Stimulated activated CD4-positive, alpha-beta T cell treated with anti-CD3 and anti-CD28 coated beads, TNF-alpha, amount 100 ng/mL, for 24 hours (primary cell): ENCODE results near the gene OLA1.
"Not testable (repeated sequence)": the region's sequence is repeated elsewhere in the genome, so short reads cannot be mapped to it uniquely, and the experiment has no call there.

Source experiments
- DNase-seq, 3 experiments: peaks; one replicate each; pipeline ENCODE4 v3.0.0-alpha.2; 2020; ENCODE audit warnings: low read depth in 3 of 3

Gene OLA1

DNA sequence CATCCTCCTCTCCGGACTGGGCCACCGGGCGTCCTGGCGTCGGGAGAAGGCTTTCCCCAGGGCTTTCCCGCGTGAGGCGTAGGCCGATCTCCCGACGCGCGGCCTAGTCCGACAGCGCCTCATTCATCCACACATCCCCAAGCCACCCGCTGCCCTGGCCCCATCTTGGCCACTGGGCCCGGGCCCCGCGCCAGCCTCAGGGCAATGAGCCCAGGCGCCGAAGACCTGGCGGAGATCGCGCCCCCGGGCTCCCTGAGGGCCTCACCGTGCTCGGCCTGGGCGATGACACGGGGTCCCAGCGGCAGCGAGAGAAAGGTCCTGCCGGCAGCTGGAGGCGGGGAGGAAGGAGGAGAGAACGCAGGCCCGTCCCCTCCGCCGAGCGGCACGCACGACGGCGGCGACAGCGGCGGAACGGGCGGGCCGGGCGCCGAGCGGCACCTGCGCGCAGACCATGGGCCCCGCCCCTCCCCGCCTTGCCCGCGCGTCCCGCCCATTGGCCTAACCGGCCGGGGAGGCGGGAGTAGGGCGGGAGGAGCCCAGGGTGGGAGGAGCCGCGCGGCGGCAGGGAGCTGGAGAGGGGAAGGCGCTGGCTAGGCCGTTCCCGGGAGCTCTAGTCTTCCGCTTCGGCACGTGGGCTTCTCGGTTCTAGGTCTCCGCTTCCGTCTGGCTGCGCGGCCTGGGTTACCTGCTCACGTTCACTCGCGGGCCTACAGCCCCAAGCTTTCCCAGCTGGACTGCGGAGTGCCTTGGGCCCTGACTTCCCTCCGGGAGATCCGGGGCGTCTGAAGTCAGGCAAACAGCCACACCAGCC, at the start of gene OLA1:
Gene OLA1 (minus strand): TSS at position 346 of the 811 bp plus-strand sequence. CDS start 1,717 bp downstream, outside the sequence.
- DNase-seq = peak; percentile 89 to 97 (median 96)

GRCh38 chr2:174292908-174293307, 44.6 kb upstream of the OLA1 start:
- no peak for DNase-seq

- no peak for DNase-seq
Observed at GRCh38 chr2:174286172-174286571, 37.8 kb upstream of the OLA1 start.

DNA sequence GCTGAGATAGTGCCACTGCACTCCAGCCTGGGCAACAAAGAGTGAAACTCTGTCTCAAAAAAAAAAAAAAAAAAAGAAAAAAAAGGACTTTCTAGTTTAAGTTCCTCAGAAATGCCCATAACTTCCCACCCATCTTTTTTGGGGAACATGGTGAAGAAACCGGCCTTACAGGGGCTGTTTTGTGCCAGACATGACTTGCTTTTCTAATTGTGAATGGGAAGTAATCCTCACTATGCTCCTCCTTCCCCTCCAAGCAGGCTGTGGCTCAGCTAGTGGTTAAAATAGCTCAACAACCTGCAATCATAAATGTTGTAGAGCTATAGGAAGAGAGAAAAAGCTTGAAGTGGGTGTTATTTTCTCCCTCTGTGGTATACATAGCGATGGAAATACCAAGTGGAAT, 34.1 kb upstream of the OLA1 start:
- no peak for DNase-seq

DNA sequence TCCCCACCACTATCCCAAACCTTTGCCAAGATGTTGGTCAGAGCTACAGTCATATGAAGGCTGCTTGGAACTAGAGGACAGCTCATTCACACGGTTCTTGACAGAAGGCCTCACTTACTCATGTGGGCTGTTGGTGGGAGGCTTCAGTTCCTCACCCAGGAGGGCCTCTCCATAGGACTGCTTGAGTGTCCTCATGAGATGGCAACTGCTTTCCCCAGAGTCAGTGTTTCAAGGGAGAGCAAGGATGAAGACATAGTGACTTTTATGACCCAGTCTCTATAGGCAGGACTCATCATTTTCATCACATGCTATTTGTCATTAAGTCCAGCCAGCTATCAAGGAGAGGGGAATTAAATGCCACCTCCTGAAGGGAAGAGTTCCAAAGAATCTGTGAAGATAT, 33.4 kb upstream of the OLA1 start:
- no peak for DNase-seq

- DNase-seq = no peak
Observed at GRCh38 chr2:174280596-174280995, 32.3 kb upstream of the OLA1 start.

GRCh38 chr2:174270263-174270662, 21.9 kb upstream of the OLA1 start:
- not testable (repeated sequence) for DNase-seq

DNA sequence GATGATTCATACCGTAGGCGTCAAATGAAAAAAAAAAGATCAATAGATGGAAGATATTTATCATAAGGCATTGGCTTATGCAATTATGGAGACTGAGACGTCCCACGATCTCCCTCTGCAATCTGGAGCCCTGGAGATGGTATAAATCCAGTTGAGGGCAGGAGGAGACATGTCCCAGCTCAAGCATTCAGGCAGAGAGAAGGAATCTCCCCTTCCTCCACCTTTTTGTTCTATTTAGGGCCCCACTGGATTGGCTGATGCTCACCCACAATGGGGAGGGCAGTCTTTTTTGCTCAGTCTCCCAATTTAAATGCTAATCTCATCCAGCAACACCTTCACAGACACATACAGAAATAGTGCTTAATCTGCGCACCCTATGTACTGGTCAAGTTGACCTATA, 18.0 kb upstream of the OLA1 start:
- no peak for DNase-seq

DNA sequence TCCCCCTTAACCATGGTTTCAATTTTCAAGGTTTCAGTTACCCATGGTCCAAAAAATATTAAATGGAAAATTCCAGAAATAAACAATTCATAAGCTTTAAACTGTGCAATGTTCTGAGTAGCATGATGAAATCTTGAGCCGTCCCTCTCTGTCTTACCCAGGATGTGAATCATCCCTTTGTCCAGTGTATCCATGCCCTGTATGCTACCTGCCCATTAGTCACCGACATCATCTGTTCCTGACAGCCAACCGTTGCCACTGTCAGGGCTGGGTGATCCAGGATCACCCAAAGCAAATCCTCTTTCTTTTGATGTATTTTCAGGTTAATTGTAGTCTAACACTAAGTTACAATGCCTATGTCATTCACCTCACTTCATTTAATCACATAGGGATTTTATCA, 15.7 kb upstream of the OLA1 start:
- DNase-seq = no peak

GRCh38 chr2:174259981-174260380, 11.6 kb upstream of the OLA1 start:
- no peak for DNase-seq

GRCh38 chr2:174254267-174254666, 5.9 kb upstream of the OLA1 start:
- no peak for DNase-seq

GRCh38 chr2:174248998-174249592, 763 bp upstream of the OLA1 start:
- DNase-seq = no peak

GRCh38 chr2:174247474-174248186, 702 bp downstream of the OLA1 start:
- no peak for DNase-seq

- no peak for DNase-seq
Observed at GRCh38 chr2:174246944-174247381, 1.4 kb downstream of the OLA1 start.

- not testable (repeated sequence) for DNase-seq
Observed at GRCh38 chr2:174245628-174246027, 2.7 kb downstream of the OLA1 start.

- no peak for DNase-seq
Observed at GRCh38 chr2:174245065-174245464, 3.3 kb downstream of the OLA1 start.

DNA sequence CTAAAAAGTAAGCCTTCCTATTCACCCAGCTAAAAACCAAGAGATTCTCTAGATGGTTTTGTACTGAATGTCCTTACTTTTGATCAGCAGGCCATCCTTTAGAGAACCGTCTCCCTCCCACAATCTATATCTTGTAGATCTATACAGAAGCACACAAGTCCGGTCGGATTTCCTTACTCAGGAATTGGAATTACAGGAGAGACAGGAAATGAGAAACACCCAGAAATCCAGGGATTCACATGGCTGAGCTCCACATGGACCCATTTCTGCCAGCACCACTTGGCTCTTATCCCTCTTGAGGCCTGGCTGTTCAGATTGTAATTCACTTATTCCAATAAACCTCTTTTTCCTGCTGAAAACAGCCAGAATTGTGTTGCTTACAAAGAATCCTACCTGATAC, 4.5 kb downstream of the OLA1 start:
- no peak for DNase-seq

DNA sequence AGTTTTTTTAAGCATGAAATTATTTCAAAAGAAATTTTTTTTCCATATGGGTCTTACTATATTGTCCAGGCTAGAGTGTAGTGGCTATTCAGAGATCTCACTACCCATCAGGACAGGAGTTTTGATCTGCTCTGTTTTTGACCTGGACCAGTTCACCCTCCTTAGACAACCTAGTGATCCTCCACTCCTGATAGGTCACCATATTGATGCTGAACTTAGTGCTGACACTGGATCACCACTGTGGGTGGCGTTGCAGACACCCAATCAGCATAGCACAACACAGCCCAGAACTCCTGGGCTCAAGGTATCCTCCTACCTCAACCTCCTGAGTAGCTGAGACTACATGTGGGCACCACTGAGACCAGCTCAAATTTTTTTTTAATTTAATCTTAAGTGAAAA, 8.2 kb downstream of the OLA1 start:
- no peak for DNase-seq

GRCh38 chr2:174236429-174236828, 11.9 kb downstream of the OLA1 start:
- DNase-seq = no peak

- no peak for DNase-seq
Observed at GRCh38 chr2:174235680-174236079, 12.7 kb downstream of the OLA1 start.

- DNase-seq = no peak
Observed at GRCh38 chr2:174233771-174234275, 14.5 kb downstream of the OLA1 start.

GRCh38 chr2:174227748-174228147, 20.6 kb downstream of the OLA1 start:
- no peak for DNase-seq
